Measurements from ENCODE around the gene CD58. TPM values are rescaled to one million over a fixed set of nuclear protein-coding genes. Genes with fewer than 3 reads are reported as not detected.

The CD58 gene
- total RNA-seq, 2 experiments from 2014 or later, result 3.9 to 4.2 TPM

DNA sequence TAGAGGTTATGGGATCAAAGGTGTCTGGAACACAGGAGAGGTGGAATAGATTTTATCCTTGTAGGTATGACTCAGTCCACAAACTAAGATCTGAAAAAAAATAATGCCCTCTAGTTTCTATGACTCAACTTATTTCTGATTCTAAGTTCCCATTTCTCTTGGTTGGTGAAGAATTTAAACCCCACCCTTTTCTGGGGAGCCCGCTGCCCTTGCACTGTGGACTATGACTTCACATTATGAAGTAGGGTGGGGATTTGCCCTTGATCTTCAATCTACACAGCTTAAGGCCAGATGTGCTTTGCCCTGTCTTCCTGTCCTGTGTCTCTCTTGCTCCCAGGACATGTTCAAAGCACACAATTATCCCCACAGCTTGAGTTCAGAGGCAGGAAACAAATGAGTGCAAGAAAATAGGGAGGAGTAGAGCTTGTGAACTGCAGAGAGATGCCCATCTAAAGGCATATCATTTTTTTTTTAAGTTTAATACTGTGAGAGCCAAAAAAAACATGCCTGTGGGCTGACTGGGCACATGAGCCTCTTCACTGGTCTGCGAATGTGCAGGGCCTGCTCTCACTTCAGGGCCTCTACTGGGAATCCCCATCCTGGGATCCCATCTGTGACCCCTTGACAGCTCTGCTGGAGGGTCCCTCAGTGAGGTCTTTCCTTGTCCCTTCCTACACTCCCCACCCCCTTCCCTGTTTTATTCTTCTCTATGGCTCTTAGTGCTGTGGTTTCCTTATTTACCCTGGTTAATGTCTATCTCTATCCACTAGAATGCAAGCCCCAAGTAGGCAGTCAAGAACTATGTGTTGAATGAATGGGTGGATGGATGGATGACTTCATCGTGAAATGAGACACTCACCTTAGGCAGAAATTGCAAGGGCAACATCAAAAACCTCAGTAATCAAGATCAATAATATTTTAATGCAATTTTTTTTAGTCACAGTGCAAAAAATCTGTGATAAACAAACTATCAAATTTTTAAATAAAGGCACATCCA, 61.5 kb downstream of the CD58 start:
- no peaks in the 10 kb centered on the region for H3K36me3 Mint-ChIP-seq (ENCODE audit: low read depth)
- H3K4me1 Mint-ChIP-seq (ENCODE audit: low read depth), result peaks cover 51% of the 10 kb centered on the region
- H3K27me3 Mint-ChIP-seq (ENCODE audit: low read depth), result no peaks in the 10 kb centered on the region
- intact Hi-C loops (cut with micrococcal nuclease), result loop anchor here (1.0 to 10.0 kb wide), 3 partner anchors 131 to 504 kb away; no protein-coding TSS in a partner anchor
- H3K9me3 Mint-ChIP-seq, result no peaks in the 10 kb centered on the region
- H3K27ac Mint-ChIP-seq, result no peak overlapping the region
- CTCF ChIA-PET, result interaction anchor here (1.2 to 2.4 kb wide), 2 partner anchors 10 to 24 kb away, joined by 3 to 5 read pairs; no protein-coding TSS in a partner anchor
- no peak overlapping the region for H3K4me3 Mint-ChIP-seq
- peak; percentile 59 for DNase-seq

DNA sequence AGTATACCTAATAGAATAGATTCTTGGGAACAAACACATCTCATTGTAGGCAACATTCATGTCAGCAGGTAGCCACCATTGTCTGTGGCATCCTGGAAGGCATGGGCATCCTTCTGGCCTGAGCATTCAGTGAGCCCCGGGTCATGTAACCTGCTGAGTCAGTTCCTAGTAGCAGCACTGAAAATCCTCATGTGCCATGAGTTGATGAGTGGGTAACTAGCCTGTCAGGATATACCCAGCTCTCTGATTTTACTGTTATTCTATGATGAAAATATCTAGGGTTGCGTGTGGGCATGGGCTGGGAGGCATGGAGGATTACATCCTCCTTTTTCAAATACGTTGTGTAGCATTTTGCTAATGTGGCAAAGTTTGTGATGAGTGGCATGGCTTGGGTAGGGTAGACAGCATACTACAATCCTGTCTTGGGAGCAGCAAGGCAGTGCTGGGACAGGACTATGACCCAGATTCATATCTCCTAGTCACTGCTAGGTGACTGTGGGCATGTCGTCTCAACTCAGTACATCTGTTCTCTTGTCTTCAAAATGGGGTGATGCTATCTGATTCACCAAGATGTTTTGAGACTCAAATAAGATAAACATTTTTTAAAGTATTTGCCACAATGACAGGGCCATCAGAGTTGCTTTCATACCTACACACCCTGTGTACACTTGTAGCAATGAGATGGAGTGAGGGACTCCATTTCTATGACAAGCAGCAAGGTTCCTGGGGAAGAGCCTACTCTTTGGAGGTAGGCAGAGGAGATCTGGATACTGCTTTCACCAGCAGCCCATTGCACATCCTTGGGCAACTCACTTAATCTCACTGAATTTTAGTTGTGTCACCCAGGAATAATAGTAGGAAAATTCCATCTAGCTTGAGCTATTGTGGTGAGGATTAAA, 62.5 kb downstream of the CD58 start:
- H3K4me3 Mint-ChIP-seq, result no peak overlapping the region
- H3K36me3 Mint-ChIP-seq (ENCODE audit: low read depth), result no peaks in the 10 kb centered on the region
- intact Hi-C loops (cut with micrococcal nuclease), result loop anchor here (2.0 to 10.0 kb wide), 2 partner anchors 422 to 504 kb away; no protein-coding TSS in a partner anchor
- no peaks in the 10 kb centered on the region for H3K27me3 Mint-ChIP-seq (ENCODE audit: low read depth)
- H3K9me3 Mint-ChIP-seq, result no peaks in the 10 kb centered on the region
- CTCF ChIA-PET, result interaction anchor here (1.2 to 2.4 kb wide), 2 partner anchors 9 to 23 kb away, joined by 3 to 5 read pairs; no protein-coding TSS in a partner anchor
- no peak overlapping the region for H3K27ac Mint-ChIP-seq
- H3K4me1 Mint-ChIP-seq (ENCODE audit: low read depth), result peaks cover 60% of the 10 kb centered on the region
- no peak for DNase-seq

GRCh38 chr1:116507631-116508030, 63.2 kb downstream of the CD58 start:
- Mint-ChIP-seq H3K27me3 (ENCODE audit: low read depth) (no peaks in the 10 kb centered on the region), H3K27ac (no peak overlapping the region), H3K4me3 (no peak overlapping the region), H3K36me3 (ENCODE audit: low read depth) (no peaks in the 10 kb centered on the region), H3K9me3 (no peaks in the 10 kb centered on the region), H3K4me1 (ENCODE audit: low read depth) (peaks cover 60% of the 10 kb centered on the region)
- CTCF ChIA-PET, result interaction anchor here (2.4 kb wide), 1 partner anchor 8 kb away, joined by 5 read pairs; no protein-coding TSS in a partner anchor
- intact Hi-C loops (cut with micrococcal nuclease), result loop anchor here (2.0 to 10.0 kb wide), 2 partner anchors 423 to 503 kb away; no protein-coding TSS in a partner anchor
- DNase-seq, result no peak

DNA sequence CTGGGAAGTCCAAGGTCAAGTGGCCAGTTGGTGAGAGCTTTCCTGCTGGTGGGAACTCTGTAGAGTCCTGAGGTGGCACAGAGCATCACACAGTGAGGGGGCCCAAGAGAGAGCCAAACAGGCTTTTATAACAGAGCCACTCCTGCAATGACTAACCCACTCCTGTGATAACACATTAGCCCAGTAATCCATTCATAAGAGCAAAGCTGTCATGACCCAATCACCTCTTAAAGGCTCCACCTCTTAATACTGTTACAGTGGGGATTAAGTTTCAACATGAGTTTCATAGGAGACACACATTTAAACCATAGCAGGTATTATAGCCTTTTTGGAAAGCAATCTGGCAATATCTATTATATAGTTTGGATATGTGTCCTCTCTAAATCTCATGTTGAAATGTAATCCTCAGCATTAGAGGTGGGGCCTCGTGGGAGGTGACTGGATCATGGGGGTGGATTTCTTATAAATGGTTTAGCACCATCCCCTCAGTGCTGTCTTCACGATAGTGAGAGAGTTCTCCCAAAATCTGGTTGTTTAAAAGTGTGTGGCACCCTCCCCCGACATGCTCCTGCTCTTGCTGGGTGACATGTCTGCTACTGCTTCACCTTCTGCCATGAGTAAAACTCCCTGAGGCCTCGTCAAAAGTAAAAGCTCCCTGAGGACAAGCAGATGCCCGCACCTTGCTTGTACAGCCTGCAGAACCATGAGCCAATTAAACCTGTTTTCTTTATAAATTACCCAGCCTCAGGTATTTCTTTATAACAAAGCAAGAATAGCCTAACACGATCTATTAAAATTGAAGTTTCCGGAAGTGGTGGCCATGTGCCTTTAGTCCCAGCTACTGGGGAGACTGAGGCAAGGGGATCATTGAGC, 64.5 kb downstream of the CD58 start:
- CTCF ChIA-PET, result interaction anchor here (0.6 to 2.4 kb wide), 4 partner anchors 7 to 561 kb away, joined by 3 to 5 read pairs (median 4); no protein-coding TSS in a partner anchor
- H3K27ac Mint-ChIP-seq, result no peak overlapping the region

GRCh38 chr1:116504308-116505156, 66.3 kb downstream of the CD58 start:
- H3K4me3 Mint-ChIP-seq, result peak overlapping the region; percentile 1
- no peaks in the 10 kb centered on the region for H3K27me3 Mint-ChIP-seq (ENCODE audit: low read depth)
- CTCF ChIA-PET, result interaction anchor here (0.7 to 9.9 kb wide), 7 partner anchors 8 to 366 kb away, joined by 3 to 162 read pairs (median 4); no protein-coding TSS in a partner anchor
- DNase-seq, result peak; percentile 92
- H3K27ac Mint-ChIP-seq, result peak overlapping the region; percentile 82
- peaks cover 53% of the 10 kb centered on the region for H3K4me1 Mint-ChIP-seq (ENCODE audit: low read depth)
- H3K36me3 Mint-ChIP-seq (ENCODE audit: low read depth), result no peaks in the 10 kb centered on the region
- intact Hi-C loops (cut with micrococcal nuclease), result loop anchor here (1.0 to 10.0 kb wide), 13 partner anchors 11 to 556 kb away; partner anchors contain the start of genes ATP1A1 and TTF2
- H3K9me3 Mint-ChIP-seq, result no peaks in the 10 kb centered on the region

More for the DNA sequence above, 64.5 kb downstream of the CD58 start:
- Mint-ChIP-seq H3K4me1 (ENCODE audit: low read depth) (peaks cover 56% of the 10 kb centered on the region), H3K4me3 (no peak overlapping the region), H3K36me3 (ENCODE audit: low read depth) (no peaks in the 10 kb centered on the region), H3K9me3 (no peaks in the 10 kb centered on the region), H3K27me3 (ENCODE audit: low read depth) (no peaks in the 10 kb centered on the region)
- DNase-seq, result no peak
- intact Hi-C loops (cut with micrococcal nuclease), result loop anchor here (10.0 kb wide), 1 partner anchor 502 kb away; no protein-coding TSS in a partner anchor

- Mint-ChIP-seq H3K4me3 (no peak overlapping the region), H3K27ac (peak overlapping the region; percentile 82)
Observed at GRCh38 chr1:116503546-116504307, 67.1 kb downstream of the CD58 start.

DNA sequence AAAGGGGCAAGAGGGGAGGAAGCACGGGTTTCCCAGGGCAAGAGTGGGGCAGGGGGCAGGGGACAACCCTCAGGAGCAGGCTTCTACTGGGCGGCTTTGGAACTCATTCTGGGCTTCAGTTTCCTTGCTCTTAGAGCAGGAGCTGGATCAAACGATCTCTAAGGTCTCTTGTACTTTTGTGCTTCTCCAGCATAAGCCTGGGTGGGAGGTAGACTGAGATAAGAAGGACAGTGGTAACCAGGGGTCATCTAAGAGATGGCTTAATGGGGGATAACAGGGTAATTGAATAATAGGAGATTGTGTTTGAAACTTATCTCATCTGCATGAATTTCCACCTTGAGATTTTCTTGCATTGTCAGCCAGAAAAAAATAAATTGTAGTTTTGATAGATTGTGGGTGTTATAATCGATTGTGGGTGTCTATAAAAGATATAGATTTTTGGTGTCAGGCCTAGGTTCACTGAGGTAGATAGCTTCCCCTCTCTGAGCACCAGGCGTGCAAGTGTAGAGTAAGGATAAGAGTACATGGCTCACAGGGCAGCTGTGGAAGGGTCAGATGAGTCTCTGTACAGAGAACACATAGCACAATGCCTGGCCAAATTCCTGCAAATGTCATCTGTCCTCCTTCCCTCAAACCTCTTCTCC, 68.0 kb downstream of the CD58 start:
- CTCF ChIA-PET, result interaction anchor here (1.0 to 9.9 kb wide), 6 partner anchors 9 to 364 kb away, joined by 3 to 162 read pairs (median 4); no protein-coding TSS in a partner anchor
- intact Hi-C loops (cut with micrococcal nuclease), result loop anchor here (5.0 to 10.0 kb wide), 2 partner anchors 498 to 505 kb away; no protein-coding TSS in a partner anchor
- H3K27ac Mint-ChIP-seq, result peak overlapping the region; percentile 55
- H3K27me3 Mint-ChIP-seq (ENCODE audit: low read depth), result no peaks in the 10 kb centered on the region
- no peaks in the 10 kb centered on the region for H3K9me3 Mint-ChIP-seq
- H3K36me3 Mint-ChIP-seq (ENCODE audit: low read depth), result no peaks in the 10 kb centered on the region
- no peak overlapping the region for H3K4me3 Mint-ChIP-seq
- DNase-seq, result no peak
- H3K4me1 Mint-ChIP-seq (ENCODE audit: low read depth), result peaks cover 38% of the 10 kb centered on the region

More at GRCh38 chr1:116503546-116504307, 67.1 kb downstream of the CD58 start:
- DNase-seq, result peak; percentile 32
- Mint-ChIP-seq H3K27me3 (ENCODE audit: low read depth) (no peaks in the 10 kb centered on the region), H3K36me3 (ENCODE audit: low read depth) (no peaks in the 10 kb centered on the region), H3K9me3 (no peaks in the 10 kb centered on the region), H3K4me1 (ENCODE audit: low read depth) (peaks cover 48% of the 10 kb centered on the region)
- intact Hi-C loops (cut with micrococcal nuclease), result loop anchor here (1.0 to 10.0 kb wide), 13 partner anchors 12 to 557 kb away; partner anchors contain the start of genes ATP1A1 and TTF2
- CTCF ChIA-PET, result interaction anchor here (1.1 to 9.9 kb wide), 6 partner anchors 8 to 365 kb away, joined by 3 to 162 read pairs (median 4); no protein-coding TSS in a partner anchor

DNA sequence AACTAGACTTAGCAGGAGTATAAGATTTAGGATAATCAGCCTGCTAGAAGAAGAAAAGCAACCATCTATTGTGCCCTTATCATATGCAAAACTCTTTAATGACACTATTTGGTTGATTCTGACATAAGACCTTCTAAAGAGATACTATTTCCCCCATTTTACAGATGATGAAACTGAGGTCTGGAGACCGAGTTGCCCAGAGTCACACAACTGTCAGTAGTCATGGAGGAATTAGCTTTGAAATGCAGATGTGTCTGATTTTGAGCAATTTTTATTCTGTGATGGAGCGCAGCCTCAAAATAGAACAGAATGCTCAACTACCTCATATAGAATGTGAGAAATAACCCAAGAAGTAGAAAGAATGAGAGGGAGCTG, 69.0 kb downstream of the CD58 start:
- no peaks in the 10 kb centered on the region for H3K27me3 Mint-ChIP-seq (ENCODE audit: low read depth)
- H3K4me3 Mint-ChIP-seq, result no peak overlapping the region
- CTCF ChIA-PET, result interaction anchor here (0.6 to 9.9 kb wide), 5 partner anchors 9 to 690 kb away, joined by 3 to 162 read pairs (median 4); no protein-coding TSS in a partner anchor
- H3K27ac Mint-ChIP-seq, result no peak overlapping the region
- no peaks in the 10 kb centered on the region for H3K36me3 Mint-ChIP-seq (ENCODE audit: low read depth)
- DNase-seq, result no peak
- intact Hi-C loops (cut with micrococcal nuclease), result loop anchor here (5.0 to 10.0 kb wide), 2 partner anchors 497 to 505 kb away; no protein-coding TSS in a partner anchor
- H3K9me3 Mint-ChIP-seq, result no peaks in the 10 kb centered on the region
- peaks cover 36% of the 10 kb centered on the region for H3K4me1 Mint-ChIP-seq (ENCODE audit: low read depth)

DNA sequence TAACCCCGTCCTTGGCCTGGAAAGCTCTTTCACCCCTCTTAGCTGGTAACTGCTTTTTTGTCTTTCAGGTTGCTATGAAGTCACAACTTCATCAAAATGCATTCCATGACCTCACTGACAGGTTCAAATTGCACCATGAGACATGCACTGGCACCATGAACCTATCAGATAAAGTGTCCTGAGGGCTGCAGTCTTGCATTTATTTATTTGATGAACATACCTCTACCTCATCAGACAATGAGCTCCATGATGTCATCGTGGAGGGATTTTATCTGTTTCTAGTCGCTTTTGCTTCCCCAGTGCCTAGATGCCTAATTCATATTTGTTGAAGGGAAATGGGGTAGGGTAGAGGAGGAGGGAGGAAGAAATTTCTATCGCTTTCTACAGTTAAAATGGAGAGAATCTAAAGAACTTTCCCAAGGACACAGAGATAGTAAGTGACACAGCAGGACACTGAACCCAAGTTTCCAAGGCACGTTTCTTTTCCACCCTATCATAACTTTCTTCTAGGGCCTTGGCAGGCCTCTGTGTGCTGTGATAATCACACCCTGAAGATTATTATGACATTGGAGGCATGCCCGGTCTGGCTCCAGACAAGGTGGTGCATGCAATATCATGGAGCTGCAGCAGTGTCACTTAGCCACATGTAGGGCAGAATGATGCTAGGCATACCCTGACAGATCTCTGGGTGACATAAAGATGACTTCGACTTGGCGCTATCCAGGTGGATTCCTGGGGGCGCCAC, 69.5 kb downstream of the CD58 start:
- H3K4me1 Mint-ChIP-seq (ENCODE audit: low read depth), result peaks cover 36% of the 10 kb centered on the region
- no peak for DNase-seq
- intact Hi-C loops (cut with micrococcal nuclease), result loop anchor here (5.0 to 10.0 kb wide), 2 partner anchors 496 to 506 kb away; no protein-coding TSS in a partner anchor

More for the DNA sequence above, 69.5 kb downstream of the CD58 start:
- Mint-ChIP-seq H3K4me3 (no peak overlapping the region), H3K27me3 (ENCODE audit: low read depth) (no peaks in the 10 kb centered on the region), H3K27ac (no peak overlapping the region), H3K36me3 (ENCODE audit: low read depth) (no peaks in the 10 kb centered on the region), H3K9me3 (no peaks in the 10 kb centered on the region)
- CTCF ChIA-PET, result interaction anchor here (0.6 to 9.9 kb wide), 6 partner anchors 9 to 689 kb away, joined by 3 to 162 read pairs (median 4); no protein-coding TSS in a partner anchor
